HG03159 (cell line): Measurements from ENCODE around the gene RAB7A.
"Not testable (repeated sequence)": the region's sequence is repeated elsewhere in the genome, so short reads cannot be mapped to it uniquely, and the experiment has no call there.

Experiments
- ATAC-seq: cut with Tn5 transposase; IDR thresholded peaks from one replicate; pipeline ENCODE4 v1.9.1; 2021; ENCODE audit warnings: mild to moderate bottlenecking, moderate library complexity; ENCODE audit not compliant: unreplicated experiment

Gene RAB7A

GRCh38 chr3:128710816-128711433 is 15.1 kb upstream of the RAB7A start:
- ATAC-seq = no peak

- ATAC-seq = no peak
Measured at GRCh38 chr3:128712848-128713247, 13.1 kb upstream of the RAB7A start.

- no peak for ATAC-seq
Measured at GRCh38 chr3:128714887-128715491, 11.0 kb upstream of the RAB7A start.

GRCh38 chr3:128718892-128719291 is 7.1 kb upstream of the RAB7A start:
- not testable (repeated sequence) for ATAC-seq

- ATAC-seq = no peak
Measured at GRCh38 chr3:128720891-128721290, 5.1 kb upstream of the RAB7A start.

- ATAC-seq = no peak
Measured at GRCh38 chr3:128723477-128723876, 2.5 kb upstream of the RAB7A start.

GRCh38 chr3:128725547-128726022 is 398 bp upstream of the RAB7A start:
- peak; percentile 33 for ATAC-seq

GRCh38 chr3:128727059-128727458 is 1.1 kb downstream of the RAB7A start:
- ATAC-seq = no peak

GRCh38 chr3:128727485-128727884 is 1.5 kb downstream of the RAB7A start:
- no peak for ATAC-seq

GRCh38 chr3:128727996-128728395 is 2.0 kb downstream of the RAB7A start:
- no peak for ATAC-seq

- ATAC-seq = not testable (repeated sequence)
Measured at GRCh38 chr3:128728521-128728920, 2.5 kb downstream of the RAB7A start.

- ATAC-seq = no peak
Measured at GRCh38 chr3:128730471-128730870, 4.5 kb downstream of the RAB7A start.

GRCh38 chr3:128734523-128735189 is 8.7 kb downstream of the RAB7A start:
- no peak for ATAC-seq

GRCh38 chr3:128735287-128735686 is 9.3 kb downstream of the RAB7A start:
- no peak for ATAC-seq

- no peak for ATAC-seq
Measured at GRCh38 chr3:128735884-128736283, 9.9 kb downstream of the RAB7A start.

- no peak for ATAC-seq
Measured at GRCh38 chr3:128736601-128737000, 10.6 kb downstream of the RAB7A start.

- no peak for ATAC-seq
Measured at GRCh38 chr3:128740621-128741020, 14.6 kb downstream of the RAB7A start.

- no peak for ATAC-seq
Measured at GRCh38 chr3:128742821-128743594, 17.0 kb downstream of the RAB7A start.

- no peak for ATAC-seq
Measured at GRCh38 chr3:128745742-128746141, 19.8 kb downstream of the RAB7A start.

GRCh38 chr3:128746881-128747280 is 20.9 kb downstream of the RAB7A start:
- no peak for ATAC-seq

GRCh38 chr3:128748557-128748956 is 22.6 kb downstream of the RAB7A start:
- ATAC-seq = no peak
